GM12801 (cell line): ENCODE measurements around the gene CD151.

ENCODE experiments used
- TF ChIP-seq, protein P1 (sequence below): IDR thresholded peaks from one replicate; pipeline ENCODE4 v1.5.1; 2011; ENCODE audit warnings: control low read depth; ENCODE audit not compliant: insufficient read length; ENCODE audit errors: extremely low read depth

The CD151 gene

DNA sequence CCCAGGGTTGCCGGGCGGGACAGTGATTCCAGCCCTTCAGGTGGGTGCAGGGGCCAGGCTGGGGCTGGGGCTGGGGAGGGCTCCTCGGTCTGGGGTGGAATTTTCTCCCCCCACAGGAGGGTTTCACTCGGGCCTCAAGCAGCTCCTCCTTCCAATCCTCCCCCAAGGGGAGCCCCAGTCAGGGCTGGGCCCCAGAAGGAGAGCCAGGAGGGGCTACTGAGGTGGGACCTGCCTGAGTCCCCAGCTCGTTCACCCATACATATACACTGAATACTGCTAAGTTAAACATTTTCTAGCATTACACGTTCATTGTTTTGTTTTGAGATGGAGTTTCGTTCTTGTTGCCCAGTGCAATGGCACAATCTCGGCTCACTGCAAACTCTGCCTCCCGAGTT is 6.5 kb upstream of the CD151 start:
- TF ChIP-seq, protein P1, sequence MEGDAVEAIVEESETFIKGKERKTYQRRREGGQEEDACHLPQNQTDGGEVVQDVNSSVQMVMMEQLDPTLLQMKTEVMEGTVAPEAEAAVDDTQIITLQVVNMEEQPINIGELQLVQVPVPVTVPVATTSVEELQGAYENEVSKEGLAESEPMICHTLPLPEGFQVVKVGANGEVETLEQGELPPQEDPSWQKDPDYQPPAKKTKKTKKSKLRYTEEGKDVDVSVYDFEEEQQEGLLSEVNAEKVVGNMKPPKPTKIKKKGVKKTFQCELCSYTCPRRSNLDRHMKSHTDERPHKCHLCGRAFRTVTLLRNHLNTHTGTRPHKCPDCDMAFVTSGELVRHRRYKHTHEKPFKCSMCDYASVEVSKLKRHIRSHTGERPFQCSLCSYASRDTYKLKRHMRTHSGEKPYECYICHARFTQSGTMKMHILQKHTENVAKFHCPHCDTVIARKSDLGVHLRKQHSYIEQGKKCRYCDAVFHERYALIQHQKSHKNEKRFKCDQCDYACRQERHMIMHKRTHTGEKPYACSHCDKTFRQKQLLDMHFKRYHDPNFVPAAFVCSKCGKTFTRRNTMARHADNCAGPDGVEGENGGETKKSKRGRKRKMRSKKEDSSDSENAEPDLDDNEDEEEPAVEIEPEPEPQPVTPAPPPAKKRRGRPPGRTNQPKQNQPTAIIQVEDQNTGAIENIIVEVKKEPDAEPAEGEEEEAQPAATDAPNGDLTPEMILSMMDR: no peak

DNA sequence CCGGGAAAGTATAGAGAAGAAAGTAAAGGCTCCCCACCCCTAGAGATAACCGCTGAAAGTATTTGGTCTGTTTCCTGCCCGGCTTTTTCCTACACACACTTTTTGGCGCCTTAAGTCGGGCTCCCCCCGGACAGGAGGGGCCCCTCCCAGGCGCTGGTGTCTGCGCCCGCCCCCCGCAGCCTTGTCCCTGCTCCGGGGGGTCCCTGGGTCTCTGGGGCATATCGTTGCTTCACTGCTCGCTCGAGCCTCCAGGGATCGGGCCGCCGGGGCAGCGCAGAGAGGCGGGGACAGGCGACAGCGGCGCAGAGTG is 6.0 kb upstream of the CD151 start:
- TF ChIP-seq, protein P1: no peak

DNA sequence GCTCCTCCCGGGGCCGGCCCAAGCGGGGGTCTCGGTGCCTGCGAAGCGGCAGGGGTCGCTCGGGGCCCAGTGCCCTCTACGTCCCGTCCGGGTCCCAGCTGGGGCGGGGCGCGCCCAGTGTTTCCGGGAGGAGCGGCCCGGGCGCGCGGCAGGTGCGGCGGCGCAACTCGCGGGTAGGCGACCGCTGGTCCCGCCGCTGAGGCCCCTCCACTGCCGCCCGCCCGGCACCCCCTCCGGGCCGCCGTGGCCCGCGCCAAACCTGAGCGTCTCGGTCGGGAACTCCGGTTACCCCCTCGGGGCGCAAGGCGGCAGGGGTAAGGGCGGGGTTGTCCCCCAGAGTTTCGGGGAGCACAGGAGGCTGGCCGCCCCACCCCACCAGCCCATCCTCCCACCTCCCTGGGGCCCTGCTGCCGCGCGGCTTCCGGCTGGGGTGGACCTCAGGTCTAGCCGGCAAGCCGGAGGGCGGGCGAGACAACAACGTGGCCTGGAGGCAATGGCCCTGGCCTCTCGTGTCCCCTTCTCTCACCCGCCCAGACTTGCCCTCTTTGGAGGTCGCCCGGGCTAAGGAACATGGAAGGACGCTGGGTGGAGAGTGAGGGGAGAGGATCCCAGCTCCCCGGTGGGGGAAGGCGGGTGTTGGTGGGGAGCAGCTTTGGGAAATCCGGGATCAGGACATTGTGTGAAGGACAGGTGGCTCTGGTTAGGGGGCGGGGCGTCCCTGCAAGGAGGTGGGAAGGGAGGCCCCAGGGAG is 5.4 kb upstream of the CD151 start:
- TF ChIP-seq, protein P1: no peak

DNA sequence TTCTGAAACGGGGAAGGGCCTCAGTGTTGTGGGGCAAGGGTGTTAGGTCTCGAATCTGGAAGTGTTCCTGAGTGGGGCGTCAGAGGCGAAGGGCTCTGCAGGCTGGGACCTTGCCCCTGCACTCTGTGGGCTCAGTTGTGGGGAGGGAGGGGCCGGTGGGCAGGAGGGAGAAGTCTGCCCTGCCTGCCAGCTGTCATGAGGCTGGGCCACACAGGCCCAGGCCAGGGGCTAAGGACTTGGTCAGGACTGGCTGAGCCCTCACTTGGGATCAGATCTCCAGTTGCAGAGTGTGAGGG is 4.9 kb upstream of the CD151 start, which contains the start of gene CRACR2B:
Gene CRACR2B, plus strand, starts transcription at position 23 of the 296 bp plus-strand sequence. CDS start 689 bp downstream, outside the sequence.
- TF ChIP-seq, protein P1: no peak

DNA sequence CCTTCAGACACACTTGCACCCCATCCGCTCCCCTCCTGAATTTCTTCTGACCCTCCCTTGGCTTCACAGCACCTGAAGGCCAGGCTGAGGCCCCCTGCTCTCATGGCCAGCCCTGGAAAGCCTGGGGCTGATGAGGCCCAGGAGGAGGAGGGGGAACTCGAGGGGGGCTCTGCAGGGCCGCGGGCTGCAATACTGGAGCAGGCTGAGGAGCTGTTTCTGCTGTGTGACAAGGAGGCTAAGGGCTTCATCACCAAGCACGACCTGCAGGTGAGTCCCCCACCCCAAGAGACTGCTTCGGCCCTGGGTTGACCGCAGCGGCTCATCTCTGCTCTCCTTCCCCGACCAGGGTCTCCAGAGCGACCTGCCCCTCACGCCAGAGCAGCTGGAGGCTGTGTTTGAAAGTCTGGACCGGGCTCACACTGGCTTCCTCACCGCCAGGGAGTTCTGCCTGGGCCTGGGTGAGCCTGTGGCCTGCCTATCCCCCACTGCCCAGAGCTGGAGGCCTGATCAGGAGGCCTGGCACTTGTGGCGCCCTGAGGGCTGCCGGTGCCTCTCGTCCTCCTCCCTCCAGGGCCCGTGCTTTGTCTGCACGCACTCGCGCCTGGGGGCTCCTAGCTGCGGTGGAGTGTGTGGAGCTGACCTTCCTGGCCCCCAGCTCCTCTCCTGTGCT is 4.1 kb upstream of the CD151 start:
- TF ChIP-seq, protein P1: no peak

DNA sequence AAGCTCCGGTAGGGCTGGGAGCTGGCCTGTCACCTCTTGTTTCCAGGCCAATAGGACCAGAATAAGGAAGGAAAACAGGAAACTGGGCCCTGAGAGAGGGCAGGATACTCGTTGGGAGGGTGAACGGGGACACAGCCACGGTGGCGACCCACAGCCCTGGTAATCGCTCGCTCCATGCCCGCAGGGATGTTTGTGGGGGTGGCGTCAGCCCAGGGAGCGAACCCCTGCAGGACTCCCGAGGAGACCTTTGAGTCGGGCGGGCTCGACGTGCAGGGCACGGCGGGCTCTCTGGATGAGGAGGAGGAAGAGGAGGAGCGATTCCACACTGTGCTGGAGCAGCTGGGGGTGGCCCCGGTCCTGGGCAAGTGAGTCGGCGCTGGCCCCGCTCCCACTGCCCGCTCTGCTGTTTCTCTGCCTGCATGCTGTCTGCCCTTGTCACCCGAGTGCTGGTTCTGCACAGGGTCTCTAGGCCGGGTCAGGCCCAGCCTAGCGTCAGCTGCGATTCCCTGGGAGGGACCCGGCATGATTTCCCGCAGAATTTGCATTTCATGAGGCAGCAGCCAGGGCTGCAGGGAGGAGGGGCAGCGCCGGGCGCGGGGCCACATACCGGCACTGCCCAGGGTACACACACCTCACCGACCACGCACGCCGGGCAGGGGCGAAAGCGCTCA is 3.4 kb upstream of the CD151 start:
- TF ChIP-seq, protein P1: no peak

DNA sequence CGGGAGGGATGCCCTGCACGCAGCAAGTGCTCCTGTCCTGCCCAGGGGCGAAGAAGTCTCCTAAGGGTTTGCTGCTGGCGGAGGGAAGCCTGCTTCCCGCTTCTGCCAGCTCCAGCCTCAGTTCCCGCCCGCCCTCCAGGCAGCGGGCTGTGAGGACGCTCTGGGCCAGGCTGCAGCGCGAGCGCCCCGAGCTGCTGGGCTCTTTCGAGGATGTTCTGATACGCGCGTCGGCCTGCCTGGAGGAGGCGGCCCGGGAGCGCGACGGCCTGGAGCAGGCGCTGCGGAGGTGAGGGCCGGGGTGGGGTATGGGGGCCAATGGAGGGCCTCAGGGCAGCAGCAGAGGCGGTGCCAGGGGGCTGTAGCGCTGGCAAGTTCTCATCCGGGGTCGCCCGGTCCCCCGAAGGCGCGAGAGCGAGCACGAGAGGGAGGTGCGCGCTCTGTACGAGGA is 2.9 kb upstream of the CD151 start:
- TF ChIP-seq, protein P1: no peak
